Coronary artery (tissue), 2 donors: Measurements from ENCODE around the gene CFAP65.

Experiments
- DNase-seq: peaks from one replicate; pipeline ENCODE4 v3.0.0-alpha.2; 2017; ENCODE audit warnings: low spot score
- H3K27ac ChIP-seq, 2 donors: fragments of 200-600 bp; sonication (generic); one replicate each; pipeline ENCODE4 v1.5.1; 2016 to 2019
- H3K4me3 ChIP-seq: fragments of 200-600 bp; sonication (generic); 2 replicates; pipeline ENCODE4 v1.5.1; 2016; ENCODE audit warnings: mild to moderate bottlenecking, moderate library complexity
- TF ChIP-seq, protein P1 (sequence below): fragments of 200-600 bp; sonication (generic); IDR thresholded peaks from one replicate; pipeline ENCODE4 v1.5.1; 2019; ENCODE audit warnings: antibody characterized with exemption

Gene CFAP65

GRCh38 chr2:218991674-218992168 is 49.6 kb downstream of the CFAP65 start:
- TF ChIP-seq, protein P1, sequence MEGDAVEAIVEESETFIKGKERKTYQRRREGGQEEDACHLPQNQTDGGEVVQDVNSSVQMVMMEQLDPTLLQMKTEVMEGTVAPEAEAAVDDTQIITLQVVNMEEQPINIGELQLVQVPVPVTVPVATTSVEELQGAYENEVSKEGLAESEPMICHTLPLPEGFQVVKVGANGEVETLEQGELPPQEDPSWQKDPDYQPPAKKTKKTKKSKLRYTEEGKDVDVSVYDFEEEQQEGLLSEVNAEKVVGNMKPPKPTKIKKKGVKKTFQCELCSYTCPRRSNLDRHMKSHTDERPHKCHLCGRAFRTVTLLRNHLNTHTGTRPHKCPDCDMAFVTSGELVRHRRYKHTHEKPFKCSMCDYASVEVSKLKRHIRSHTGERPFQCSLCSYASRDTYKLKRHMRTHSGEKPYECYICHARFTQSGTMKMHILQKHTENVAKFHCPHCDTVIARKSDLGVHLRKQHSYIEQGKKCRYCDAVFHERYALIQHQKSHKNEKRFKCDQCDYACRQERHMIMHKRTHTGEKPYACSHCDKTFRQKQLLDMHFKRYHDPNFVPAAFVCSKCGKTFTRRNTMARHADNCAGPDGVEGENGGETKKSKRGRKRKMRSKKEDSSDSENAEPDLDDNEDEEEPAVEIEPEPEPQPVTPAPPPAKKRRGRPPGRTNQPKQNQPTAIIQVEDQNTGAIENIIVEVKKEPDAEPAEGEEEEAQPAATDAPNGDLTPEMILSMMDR = no peak
- no peak overlapping the region for H3K4me3 ChIP-seq
- H3K27ac ChIP-seq = no peak overlapping the region
- no peak for DNase-seq

GRCh38 chr2:218990612-218991011 is 50.7 kb downstream of the CFAP65 start:
- Histone ChIP-seq H3K4me3 (no peak overlapping the region), H3K27ac (no peak overlapping the region)
- TF ChIP-seq, protein P1 = no peak
- DNase-seq = no peak

DNA sequence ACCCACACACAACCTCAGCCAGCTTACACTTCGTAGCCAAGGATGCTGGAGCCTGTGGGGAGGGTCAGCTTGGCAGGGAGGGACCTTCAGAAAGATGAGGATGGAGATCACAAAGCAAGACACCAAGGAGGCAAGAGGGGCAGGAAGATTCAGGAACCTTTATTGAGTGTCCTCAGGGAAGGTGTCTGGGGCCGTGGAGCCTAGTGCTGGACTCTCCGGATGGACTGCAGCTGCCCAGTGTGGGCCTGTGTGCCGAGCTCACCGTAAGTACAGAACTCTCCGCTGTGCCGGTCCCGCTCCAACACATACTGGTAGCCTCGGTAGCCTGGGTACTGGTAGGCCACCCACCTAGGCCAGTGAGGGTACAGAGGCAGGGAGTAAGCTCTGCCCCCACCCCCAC is 51.3 kb downstream of the CFAP65 start:
- Histone ChIP-seq H3K4me3 (no peak overlapping the region), H3K27ac (no peak overlapping the region)
- TF ChIP-seq, protein P1 = no peak
- no peak for DNase-seq

DNA sequence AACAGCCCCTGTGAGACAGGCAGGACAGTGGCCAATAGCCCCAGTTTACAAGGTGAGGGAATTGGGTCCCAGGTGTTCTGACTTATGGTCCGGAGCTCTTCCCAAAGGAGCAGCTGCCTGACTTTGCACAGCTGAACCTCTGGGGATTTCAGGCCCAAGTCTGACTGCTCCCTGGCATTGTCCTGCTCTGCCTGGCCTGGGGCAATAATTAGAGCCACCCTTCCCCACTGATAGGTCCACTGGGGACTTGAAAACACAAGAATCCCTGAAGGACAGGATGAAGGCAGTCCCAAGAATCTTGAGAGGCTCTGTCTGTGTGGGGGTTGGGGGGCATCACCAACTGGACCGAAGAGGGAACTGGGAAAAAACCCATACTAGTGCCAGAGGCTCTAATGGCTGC is 52.7 kb downstream of the CFAP65 start:
- TF ChIP-seq, protein P1 = no peak
- no peak for DNase-seq
- Histone ChIP-seq H3K4me3 (no peak overlapping the region), H3K27ac (no peak overlapping the region)

DNA sequence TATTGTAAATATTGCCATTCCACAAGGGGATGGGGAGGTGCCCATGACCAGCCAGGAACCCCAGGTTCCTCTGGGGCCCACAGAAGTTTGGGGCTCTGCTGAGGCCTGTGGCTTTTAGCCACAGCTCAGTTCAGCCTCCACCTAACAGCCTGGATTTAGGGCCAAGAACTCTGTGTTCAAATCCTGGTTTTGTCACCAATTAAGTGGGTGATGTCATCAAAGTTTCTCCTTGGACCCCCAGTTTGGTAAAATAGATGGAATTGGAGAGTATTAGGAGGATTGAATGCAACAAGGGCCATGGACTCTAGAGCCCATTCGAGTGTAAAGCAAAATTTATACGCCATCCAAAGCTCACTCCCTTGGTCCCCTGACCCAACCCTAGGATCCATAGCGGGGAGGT is 53.2 kb downstream of the CFAP65 start:
- DNase-seq = no peak
- TF ChIP-seq, protein P1 = no peak
- H3K27ac ChIP-seq = no peak overlapping the region
- H3K4me3 ChIP-seq = no peak overlapping the region

- no peak for DNase-seq
- Histone ChIP-seq H3K27ac (no peak overlapping the region), H3K4me3 (no peak overlapping the region)
- TF ChIP-seq, protein P1 = no peak
Measured at GRCh38 chr2:218986148-218986761, 55.1 kb downstream of the CFAP65 start.

DNA sequence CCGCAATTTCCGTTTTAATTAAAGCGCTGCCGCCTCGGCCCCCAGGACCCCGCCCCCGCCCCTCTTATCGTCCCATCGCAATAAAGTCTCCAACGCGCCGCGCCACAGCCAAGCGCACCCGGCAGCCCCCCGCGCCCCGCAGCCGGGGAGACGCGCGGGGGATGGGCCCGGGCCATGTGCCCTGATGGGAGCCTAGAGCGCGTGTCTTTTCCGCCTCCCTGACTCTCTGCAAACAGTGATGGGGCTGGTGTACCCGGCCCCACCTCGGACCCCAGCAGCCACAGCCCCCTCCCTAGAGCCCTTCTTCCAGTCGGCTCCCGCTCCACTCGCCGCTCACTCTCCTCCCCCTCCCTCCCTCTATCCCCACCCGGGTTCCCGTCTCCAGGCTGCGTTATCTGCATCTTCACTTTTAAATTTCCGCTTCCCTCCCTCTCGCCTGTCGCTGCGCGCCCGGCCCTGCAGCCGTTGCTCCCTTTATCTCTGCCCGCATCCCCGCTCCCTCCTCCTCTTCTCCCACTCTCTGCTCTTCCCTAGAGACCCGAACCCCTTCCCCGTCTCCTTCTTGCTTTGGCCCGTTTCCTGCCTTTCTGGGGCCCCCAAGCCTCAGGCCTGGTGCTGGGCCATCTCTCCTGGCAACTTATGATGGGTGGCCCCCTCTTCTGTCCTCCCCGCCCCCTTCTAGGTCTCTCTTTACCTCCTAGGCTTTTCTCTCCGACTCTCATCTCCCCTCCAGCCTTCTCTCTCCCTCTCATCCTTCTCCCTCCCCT is 55.8 kb downstream of the CFAP65 start:
- Histone ChIP-seq H3K27ac (no peak overlapping the region), H3K4me3 (peak overlapping the region; percentile 46)
- no peak for DNase-seq
- TF ChIP-seq, protein P1 = no peak
